Measurements from ENCODE around the gene NTSR1. TPM values are rescaled to one million over a fixed set of nuclear protein-coding genes. Genes with fewer than 3 reads are reported as not detected.

NTSR1 gene
- total and polyA plus RNA-seq, 11 donors: 0.01 to 0.32 (median 0.07) TPM; not detected in 7

GRCh38 chr20:62772990-62773844 is 64.6 kb downstream of the NTSR1 start:
- TF ChIP-seq CTCF (IDR thresholded peaks at IDR 0.05) (no peak), POLR2A (IDR thresholded peaks at IDR 0.05) (no peak)
- peak in 1 of 5 donors; percentile 16 for DNase-seq
- H3K36me3 ChIP-seq: no peaks in the 10 kb centered on the region
- intact Hi-C loops (cut with DNase I): loop anchor here in 2 of 10 donors (5.0 kb wide), 2 partner anchors 61 to 91 kb away; no protein-coding TSS in a partner anchor
- H3K27me3 ChIP-seq: peaks cover 0 to 15% (median 0%) of the 10 kb centered on the region in 9 donors
- no peak overlapping the region for H3K4me3 ChIP-seq
- H3K9me3 ChIP-seq: no peaks in the 10 kb centered on the region
- WGBS, 4 donors: 54 to 67% (median 61%) methylated on average over 16 to 19 of the region's 19 CpGs
- no peak for ATAC-seq
- H3K4me1 ChIP-seq: peaks cover 0 to 18% (median 0%) of the 10 kb centered on the region in 12 donors
- no peak overlapping the region for H3K27ac ChIP-seq

- Histone ChIP-seq H3K27me3 (peaks cover 0 to 15% (median 0%) of the 10 kb centered on the region in 9 donors), H3K27ac (no peak overlapping the region), H3K9me3 (no peaks in the 10 kb centered on the region), H3K4me3 (no peak overlapping the region), H3K4me1 (peaks cover 0 to 18% (median 0%) of the 10 kb centered on the region in 12 donors), H3K36me3 (no peaks in the 10 kb centered on the region)
- no peak for TF ChIP-seq CTCF (IDR thresholded peaks at IDR 0.05)
- TF ChIP-seq POLR2A (IDR thresholded peaks at IDR 0.05): no peak
- WGBS, 4 donors: 82 to 87% (median 84%) methylated on average over 23 to 29 of the region's 29 CpGs
- ATAC-seq (no peak), DNase-seq (no peak)
- intact Hi-C loops (cut with DNase I): loop anchor here in 2 of 10 donors (5.0 kb wide), 2 partner anchors 62 to 92 kb away; no protein-coding TSS in a partner anchor
Measured at GRCh38 chr20:62773845-62774714, 65.4 kb downstream of the NTSR1 start.

GRCh38 chr20:62774762-62775161 is 66.1 kb downstream of the NTSR1 start:
- H3K4me1 ChIP-seq: peaks cover 0 to 18% (median 0%) of the 10 kb centered on the region in 12 donors
- intact Hi-C loops (cut with DNase I): loop anchor here in 2 of 10 donors (5.0 kb wide), 2 partner anchors 62 to 92 kb away; no protein-coding TSS in a partner anchor
- DNase-seq (no peak), ATAC-seq (no peak)
- peaks cover 0 to 15% (median 0%) of the 10 kb centered on the region in 9 donors for H3K27me3 ChIP-seq
- no peaks in the 10 kb centered on the region for H3K9me3 ChIP-seq
- no peak overlapping the region for H3K4me3 ChIP-seq
- H3K36me3 ChIP-seq: no peaks in the 10 kb centered on the region
- TF ChIP-seq POLR2A (IDR thresholded peaks at IDR 0.05): no peak
- no peak for TF ChIP-seq CTCF (IDR thresholded peaks at IDR 0.05)
- no peak overlapping the region for H3K27ac ChIP-seq
- WGBS, 4 donors: 68 to 76% (median 70%) methylated on average over 8 of the region's 8 CpGs

All from heart left ventricle (tissue), 16 donors.